GM18507 (cell line): ENCODE results near the gene LCN15.
A peak's percentile ranks its signal among the peaks of the same experiment; 100 is the strongest.

Experiments
- DNase-seq: peaks from one replicate; pipeline ENCODE4 v3.0.0; 2011; ENCODE audit warnings: low read depth; ENCODE audit not compliant: insufficient read length; ENCODE audit errors: extremely low spot score
- FAIRE-seq: peaks from 2 replicates; lab custom pipeline; 2011; peaks lifted over from hg19 to GRCh38; lab: Jason Lieb, UNC

Gene LCN15

DNA sequence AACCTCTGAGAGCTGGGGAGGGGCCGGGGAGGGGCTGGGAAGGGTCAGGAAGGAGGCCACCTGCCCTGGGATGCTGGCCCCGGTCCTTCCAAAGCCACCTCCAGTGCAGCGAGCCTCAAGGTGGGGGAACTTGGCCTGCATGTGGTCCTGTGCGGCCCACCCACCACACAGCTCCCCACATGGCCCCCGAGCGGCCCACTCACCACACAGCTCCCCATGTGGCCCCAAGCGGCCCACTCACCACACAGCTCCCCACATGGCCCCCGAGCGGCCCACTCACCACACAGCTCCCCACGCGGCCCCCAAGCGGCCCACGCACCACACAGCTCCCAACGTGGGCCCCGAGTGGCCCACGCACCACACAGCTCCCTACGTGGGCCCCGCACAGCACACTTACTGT is 19.5 kb downstream of the LCN15 start:
- FAIRE-seq (no peak), DNase-seq (no peak)

DNA sequence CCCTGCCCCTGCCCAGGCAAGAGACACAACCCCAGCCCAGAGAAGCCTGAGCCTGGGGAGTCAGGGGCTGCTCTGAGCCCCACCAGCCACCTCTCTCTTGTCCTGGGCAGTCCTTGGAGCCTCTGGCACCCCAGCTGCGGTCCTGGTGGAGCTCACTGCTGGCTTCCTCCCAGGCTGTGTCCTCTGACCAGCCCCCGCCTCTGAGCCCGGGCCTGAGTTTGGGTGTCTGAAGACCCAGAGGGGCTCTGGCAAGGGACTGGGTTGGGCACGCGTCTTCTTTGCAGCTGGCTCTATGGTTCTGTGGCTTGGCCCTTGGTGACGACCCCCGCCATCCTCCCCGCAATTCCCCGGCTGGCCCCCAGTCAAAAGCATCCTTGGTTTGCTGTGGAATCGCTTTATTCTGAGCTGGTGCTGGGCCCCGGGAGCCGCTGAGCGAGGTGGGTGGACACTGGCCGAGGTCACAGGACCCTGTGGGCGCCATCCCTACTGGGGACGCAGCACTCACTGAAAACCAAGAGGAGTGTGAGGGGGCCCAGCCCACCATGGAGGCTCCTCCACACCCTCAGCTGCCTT is 20.6 kb downstream of the LCN15 start:
- no peak for DNase-seq
- no peak for FAIRE-seq

DNA sequence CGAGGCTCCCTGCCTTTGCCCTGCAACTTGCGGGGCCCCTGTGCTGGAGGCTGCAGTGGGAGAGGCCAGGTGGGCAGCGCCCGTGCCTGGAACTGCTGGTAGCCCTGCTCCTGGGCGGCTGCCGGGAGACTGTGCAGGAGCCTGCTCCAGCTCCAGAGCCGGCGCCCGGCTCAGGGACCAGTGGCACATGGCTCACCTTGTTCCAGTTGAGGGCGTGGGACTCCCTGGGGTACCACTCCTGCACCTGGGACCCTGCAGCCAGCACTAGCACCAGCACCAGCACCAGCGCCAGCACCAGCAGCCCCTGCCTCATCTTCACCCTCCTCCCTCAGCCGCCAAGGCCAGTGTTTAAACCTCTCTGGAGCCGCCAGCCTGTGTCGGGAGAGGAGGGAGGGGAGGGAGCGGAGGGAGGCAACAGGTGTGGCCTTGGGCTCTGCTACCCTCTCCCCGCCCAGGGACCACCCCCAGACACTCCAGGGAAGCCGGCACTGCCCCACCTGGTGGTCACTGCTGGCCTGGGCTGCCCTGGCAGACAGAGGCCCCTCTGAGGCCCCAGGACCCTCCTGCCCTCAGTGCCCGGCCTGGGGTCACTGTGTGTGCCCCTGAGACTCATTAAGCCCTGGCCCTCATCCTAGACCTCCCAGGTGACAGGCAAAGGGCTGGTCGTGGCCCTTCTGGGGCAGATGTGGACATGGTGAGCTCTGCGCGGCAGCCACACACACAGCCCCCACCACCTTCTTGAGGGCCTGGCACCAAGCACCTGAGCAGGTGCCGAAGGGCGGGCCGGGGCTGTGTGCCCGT is 21.5 kb downstream of the LCN15 start, which contains the start of gene LCN10:
LCN10 (minus strand) TSS at position 350 of the 801 bp plus-strand sequence; CDS start at position 313, 37 bp downstream.
- no peak for DNase-seq
- FAIRE-seq: no peak

DNA sequence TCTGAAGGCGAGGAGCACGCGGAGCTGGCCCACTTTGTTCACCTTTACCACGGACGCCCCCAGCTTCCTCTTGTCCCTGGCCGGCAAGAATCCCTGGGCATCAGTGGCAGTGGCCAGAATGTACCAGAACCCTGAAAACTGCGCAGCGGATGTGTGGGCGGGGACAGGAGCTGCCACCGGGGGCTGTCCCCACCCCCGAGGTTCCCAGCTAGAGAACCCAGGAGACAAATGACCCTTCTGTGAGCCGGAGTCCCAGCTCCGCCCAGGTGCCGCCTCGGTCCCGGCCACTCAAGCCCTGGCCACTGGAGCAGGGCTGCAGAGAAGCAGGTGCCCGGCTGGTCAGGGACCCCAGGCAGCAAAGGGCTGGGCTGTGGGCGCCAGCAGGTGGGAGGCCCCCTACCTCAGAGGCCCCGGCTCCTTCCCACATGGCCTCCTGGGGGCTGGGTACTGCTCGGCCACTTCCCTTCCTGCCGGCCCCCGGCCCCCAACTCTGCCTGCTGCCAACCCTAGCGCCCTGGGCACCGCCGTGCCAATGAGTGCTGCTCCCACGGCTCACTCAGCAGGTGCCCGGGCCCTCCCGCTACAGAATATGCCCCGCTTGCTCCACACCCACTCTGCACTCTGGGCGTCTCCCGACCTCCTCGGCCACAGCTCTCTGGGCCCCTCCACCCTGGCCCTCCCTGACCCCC is 22.3 kb downstream of the LCN15 start:
- peak; percentile 73 for FAIRE-seq
- no peak for DNase-seq

DNA sequence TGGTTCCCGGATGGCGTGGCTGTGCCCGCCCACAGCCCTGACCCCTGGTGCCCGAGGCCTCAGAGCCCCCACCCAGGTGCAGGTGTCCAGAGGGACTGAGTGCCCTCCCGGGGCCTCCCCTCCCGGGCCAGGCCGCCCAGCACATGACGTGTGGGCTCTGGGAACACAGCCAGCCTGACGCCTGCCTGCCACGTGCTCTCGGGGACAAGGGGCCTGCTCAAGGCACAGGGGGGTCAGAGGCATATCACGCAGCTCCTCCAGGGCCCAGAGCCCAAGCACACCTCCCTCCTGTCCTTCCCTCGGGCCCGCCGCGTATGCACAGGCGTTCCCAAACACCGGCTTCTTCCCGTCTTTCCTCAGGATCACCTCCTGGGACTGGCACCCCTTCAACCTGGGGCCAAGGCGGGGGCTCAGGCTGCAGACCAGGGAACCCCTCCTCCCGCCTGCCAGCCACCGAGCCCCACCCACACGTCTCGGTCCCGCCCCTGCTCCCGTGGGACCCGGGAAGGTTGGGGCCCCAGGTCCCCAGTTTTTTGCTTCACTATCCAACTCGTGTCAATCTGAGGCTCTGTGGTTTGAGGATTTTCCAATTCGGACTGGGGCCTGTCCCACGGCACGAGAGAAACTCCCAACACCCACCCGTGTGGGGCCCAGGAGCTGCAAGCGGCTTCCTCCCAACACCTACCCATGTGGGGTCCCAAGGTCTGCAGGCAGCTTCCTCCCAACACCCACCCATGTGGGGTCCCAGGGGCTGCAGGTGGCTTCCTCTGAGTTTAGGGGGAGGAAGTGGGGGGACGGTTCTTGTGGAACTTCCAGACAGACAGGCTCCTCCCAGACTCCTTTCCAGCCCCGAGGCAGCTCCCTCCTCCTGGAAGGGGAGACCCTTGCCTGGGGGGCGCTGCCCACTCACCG is 23.1 kb downstream of the LCN15 start:
- FAIRE-seq (no peak), DNase-seq (no peak)

DNA sequence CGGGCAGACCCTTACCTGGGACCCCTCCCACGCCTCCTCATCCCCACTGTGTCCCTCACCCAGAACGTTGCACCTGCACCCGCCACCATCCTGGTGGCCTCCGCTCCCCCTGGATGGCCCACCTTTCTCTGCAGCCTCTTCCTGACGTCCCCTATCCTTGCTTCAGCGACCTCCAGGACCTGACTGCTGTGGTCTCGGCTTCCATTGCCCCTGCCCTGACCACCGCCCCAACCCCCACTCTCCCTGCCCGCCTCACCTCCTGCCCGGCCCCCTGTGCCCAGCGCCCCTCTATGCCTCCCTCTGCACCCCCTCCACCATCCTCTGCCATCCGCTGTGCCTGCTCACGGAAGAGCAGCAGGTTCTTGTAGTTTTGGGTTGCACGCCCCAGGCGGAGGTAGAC is 23.8 kb downstream of the LCN15 start:
- DNase-seq (no peak), FAIRE-seq (no peak)

DNA sequence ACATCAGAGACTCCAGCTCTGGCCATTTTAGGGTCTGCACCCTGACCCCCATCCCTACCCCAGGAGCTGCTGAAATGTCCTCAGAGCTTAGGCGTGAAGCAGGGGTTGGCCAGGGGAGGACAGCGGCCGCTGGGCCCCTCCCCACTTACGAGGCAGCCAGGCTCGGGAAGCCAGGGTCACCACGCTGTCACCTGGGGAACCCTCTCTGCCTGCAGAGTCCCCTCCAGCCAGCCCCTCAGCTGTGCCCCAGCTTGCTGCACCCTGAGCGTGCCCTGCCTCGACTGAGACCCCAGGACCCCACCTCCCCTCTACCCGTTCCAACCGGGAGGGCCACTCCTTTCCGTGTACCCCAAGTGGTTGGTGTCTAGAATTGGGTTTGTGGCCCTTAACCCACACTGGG is 24.2 kb downstream of the LCN15 start:
- FAIRE-seq: no peak

DNA sequence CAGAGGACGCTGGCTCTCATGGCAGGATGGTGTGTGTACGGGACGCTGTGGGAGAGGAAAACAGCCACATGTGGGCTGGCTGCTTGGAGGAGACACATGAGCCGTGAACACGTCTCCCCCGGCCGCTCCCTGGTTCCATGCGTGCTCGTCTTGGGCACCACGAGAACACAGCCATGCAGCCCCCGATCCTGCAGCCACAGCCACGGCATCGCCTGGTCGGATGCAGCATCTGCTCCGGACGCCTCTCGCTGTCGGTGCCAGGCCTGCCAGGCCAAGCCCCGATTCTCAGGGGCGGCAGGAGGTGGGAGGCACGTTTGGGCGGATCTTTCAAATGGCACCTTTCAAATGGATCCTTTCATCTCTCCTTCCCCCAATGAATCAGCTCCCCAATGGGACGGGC is 24.8 kb downstream of the LCN15 start:
- no peak for DNase-seq
- no peak for FAIRE-seq

More for the DNA sequence above, 24.2 kb downstream of the LCN15 start:
- no peak for DNase-seq

DNA sequence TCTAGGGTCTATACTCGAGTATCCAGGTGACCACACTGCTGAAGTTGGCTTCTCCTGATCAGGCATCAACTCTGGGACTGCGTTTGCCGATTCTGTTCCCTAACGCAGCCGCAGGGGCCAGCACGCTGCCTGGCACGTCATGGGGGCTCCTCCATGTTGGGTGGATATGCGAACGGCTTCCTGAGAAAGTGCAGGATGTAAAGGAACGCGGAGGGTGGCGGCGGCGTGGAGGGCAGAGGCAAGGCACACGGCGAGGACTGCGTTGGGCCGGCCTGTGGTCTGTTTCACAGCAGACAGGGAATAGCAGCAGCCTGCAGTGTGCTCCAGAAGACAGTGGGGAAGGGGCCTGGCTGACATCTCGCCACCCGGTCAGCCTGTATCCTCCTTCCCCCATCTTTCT is 25.4 kb downstream of the LCN15 start:
- FAIRE-seq: no peak
- DNase-seq: no peak

DNA sequence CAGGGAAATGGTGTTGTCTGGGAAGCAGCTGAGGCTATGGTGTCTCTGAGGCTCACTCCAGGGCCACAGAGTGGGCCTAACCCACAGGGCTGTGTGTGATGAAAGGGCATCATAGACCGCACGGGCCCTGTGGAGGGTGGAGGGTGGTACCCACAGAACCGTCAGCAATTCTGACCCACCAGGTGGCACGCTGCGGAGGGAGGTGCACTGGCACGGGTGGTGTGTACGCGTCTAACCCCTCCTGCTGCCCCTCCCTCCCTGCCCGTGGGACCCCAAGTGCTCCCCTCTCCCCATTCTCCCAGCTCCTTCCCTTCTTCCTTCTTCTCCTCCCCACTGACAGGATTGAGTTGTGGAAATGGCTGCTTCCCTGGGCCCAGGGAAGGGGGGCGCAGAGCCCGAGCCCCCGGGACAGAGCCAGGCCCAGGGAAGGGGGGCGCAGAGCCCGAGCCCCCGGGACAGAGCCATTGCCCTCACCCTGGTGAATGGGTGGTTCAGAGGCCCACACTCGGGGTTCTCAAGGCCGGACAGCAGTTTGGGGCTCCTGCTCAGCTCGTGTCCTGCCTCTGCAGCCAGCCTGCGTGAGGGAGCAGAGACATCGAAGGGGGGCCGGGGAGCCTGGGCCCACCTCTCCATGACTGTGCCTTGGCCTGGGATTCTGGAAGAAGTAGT is 28.4 kb downstream of the LCN15 start:
- FAIRE-seq (no peak), DNase-seq (no peak)

DNA sequence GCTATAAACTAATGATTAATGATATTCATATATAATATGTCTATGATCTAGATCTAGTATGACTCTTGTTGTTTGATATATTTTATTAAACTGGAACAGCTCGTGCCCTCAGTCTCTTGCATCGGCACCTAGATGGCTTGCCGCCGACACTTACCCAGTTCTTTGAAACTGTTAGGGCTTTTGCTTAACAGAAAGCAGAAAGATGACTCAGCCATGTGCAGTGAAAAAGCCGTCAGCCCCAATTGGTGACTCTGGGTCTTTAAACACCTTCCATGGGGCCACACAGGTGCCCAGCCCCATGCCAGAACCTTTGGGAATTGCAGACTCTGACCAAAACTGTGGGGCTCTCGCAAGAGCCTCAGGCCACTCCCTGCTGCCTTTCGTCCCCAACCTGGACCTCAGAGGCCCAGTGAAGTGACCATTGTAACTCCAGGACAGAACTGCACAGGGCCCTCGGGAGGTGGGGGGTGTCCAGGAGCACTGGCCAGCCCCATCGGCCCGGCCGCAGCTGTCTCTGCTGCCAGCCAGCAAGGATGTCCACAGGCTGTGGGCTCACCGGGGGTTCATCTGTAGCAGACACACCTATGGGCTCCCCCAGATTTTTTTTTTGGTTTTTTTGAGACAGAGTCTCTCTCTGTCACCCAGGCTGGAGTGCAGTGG is 29.4 kb downstream of the LCN15 start:
- FAIRE-seq (no peak), DNase-seq (no peak)

DNA sequence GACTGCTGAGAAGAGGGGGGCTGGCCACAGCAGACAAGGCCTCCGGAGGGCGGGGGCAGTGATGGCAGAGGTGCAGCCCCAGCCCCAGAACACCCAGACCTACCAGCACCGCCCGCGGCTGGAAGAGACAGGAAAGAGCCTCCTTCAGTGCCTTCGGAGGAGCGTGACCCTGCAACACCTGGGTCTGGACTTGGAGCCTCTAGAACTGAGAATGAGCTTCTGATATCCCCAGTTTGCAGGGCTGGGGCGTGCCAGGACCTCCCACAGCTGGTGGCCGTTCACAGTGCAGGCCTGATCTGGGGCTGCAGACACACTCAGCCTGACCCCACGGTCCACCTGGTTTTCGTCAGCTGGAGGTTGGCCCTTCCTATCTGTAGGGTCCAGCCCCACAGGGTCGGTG is 30.7 kb downstream of the LCN15 start:
- DNase-seq (no peak), FAIRE-seq (no peak)

DNA sequence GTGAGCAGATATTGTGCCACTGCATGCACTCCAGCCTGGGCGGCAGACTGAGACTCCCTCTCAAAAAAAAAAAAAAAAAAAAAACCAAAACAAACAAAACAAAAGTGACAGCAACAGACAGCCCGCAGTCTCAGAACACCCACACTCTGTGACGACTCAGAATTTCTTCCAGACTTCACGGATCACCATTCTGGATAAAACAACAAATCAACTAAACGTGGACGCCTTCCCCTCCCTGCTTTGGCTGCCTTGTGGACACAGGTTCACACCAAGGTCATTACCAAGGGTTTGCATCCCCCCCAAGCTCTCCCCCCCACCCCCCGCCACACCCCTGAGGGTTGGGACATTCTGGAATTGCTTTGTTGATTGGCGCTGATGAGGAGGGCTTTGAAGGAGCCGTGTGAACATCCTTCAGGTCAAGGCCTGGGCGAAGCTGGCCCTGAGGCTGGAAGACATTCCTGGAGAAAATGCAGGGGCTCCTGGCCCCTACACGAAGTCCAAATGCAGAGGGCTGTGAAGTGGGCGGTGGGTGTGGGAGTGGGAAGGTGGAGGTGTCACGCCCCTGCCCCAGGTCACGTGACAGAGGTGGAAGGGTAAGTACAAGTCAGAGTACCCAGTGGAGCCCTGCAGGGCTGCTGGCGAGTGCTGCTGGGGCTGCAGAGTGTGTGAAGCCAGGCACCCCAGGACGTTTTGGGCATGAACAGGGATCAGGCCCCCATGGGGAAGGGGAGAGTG is 31.7 kb downstream of the LCN15 start:
- no peak for FAIRE-seq

DNA sequence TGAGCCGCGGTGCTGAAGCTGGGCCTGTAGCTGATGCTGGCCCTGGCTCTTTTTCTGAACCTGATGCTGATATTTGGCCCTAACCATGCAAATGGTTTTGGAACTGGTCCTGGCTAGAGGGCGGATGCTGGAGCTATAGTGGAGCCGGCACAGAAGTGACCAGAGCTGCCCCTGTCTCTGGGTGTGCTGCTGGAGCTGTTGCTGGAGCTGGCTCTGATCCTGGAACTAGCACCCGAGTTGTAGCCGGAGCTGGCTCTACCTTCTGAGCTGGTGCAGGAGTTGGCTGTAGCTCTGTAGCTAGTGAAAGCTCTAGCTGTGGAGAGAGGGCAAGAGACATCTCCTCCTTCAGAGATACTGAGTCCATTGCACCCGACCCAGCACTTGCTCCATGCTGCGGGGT is 34.4 kb downstream of the LCN15 start:
- no peak for FAIRE-seq
- DNase-seq: no peak

More for the DNA sequence above, 31.7 kb downstream of the LCN15 start:
- no peak for DNase-seq

DNA sequence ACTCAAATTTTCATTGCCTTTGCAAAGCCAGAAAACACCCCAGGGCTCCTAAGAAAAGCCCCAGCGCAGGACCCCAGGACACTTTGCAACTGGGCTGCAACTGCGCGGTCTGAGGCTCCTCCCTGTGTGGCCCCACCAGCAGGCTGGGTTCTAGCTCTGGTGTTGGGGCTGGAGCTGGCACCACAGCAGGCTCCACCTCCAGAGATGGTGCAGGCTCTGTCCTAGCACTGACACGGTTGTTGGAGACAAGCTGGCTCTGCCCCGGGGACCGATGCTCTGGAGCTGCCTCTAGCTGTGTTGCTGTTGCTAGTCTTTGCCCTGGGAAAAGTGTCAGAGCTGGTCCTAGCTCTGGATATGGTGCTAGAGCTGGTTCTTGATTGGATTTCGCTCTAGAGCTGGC is 35.2 kb downstream of the LCN15 start:
- no peak for DNase-seq
- FAIRE-seq: no peak

DNA sequence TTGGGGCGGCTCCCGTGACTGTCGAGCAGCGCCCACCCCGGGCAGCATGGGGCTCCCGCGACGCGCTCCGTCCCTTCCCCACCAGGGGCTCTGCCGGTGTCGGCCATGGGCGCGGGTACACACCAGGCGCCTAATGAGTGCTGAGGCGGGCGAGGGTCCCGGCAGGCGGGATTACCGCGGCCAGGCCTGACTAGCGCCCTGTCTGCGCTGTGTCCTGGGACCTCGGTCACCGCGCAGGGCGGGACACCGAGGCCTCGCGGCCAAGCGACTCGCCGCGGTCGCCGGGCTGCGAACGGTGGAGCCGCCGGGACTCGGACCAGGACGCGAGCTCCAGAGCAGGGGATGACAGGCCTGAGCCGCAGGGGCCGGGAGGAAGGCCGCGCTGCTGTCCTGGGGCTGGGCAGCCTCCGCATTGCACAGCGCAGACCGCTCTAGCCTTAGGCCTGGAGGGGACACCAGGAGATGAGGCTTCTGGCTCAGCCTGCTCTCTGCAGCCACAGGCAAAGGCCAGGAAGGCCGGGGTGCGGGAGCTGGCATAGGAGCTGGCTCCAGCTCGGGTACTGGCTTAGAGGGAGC is 35.7 kb downstream of the LCN15 start:
- no peak for FAIRE-seq
- DNase-seq: no peak

DNA sequence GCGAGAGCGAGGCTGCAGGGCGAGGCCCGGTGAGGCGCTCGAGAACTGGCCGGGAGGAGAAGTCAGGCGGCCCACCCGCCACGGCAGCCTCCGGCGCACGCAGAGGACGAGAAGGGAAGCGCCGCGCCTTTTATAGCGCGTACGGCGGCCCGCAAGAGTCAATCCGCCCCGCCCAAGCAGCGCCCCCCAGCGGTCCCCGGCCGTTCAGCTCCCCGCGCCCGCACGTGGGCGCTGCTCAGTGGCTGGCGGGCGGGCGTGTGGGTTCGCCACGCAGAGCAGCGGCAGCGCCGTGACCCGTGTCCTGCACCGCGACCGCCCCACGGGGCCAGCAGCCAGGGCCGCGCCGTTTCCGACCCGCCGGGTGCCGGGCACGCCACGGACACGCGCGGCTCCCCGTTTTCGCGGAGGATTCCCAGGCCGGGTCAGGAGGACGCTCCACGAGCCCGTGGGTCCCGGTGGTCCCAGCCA is 36.2 kb downstream of the LCN15 start:
- peak; percentile 98 for DNase-seq
- peak; percentile 52 for FAIRE-seq
